ENCODE data around the gene NAP1L4.

DNA sequence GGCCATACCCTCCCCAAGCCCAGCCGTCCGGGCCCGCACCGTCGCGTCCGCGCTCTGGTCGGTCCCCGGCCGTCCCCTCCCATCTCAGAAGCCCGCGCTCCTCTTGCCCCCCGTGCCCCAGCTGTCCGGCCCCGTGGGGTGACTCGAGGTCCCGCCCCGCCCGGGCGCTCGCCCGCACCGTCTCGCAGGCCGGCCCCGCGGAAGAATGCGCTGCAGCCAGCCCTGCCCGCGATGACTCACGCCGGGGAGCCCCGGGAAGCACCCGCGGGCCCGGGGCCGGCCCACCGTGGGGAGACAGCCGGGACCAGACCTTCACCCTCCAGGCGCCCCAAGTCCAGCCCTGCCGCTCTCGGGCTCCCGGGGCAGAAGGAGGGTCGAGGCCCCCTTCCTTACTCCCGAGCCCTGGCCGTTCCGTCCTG, 62.6 kb downstream of the NAP1L4 start:
- TF ChIP-seq EZH2 (IDR thresholded peaks at IDR 0.05; ENCODE audit: borderline replicate concordance, insufficient read depth, low read depth, low read length, poor library complexity, severe bottlenecking): no peak
- TF ChIP-seq CTCF (IDR thresholded peaks at IDR 0.05): no peak

Measured in B cell (primary cell).